MCF 10A (cell line): ENCODE results near the gene MOSPD3. TPM values are rescaled to one million over a fixed set of nuclear protein-coding genes. Genes with fewer than 3 reads are reported as not detected.

ENCODE experiments used
- BruUV-seq: library from RNA; stranded (reverse); fragments of 400-500 nt; replicated peaks from 2 replicates; lab custom pipeline; 2021; lab: Mats Ljungman, UMichigan
- CTCF ChIA-PET: fragments of 300-600 bp; sonication (Branson Sonifier 250); formaldehyde crosslinking; extraction: SDS; loops from one replicate; lab custom pipeline; 2021; ENCODE audit warnings: antibody characterized with exemption, inconsistent platforms; lab: Yijun Ruan, JAX
- POLR2A ChIA-PET: fragments of 300-600, 350-650 bp; sonication (Branson Sonifier 250); formaldehyde crosslinking; extraction: SDS; loops from one replicate; lab custom pipeline; 2020; ENCODE audit warnings: antibody characterized with exemption, inconsistent platforms; lab: Yijun Ruan, JAX
- DNase-seq: peaks from one replicate; pipeline ENCODE4 v3.0.0-alpha.2; 2018; ENCODE audit not compliant: unreplicated experiment
- H3K27ac Mint-ChIP-seq: one replicate; pipeline ENCODE4 v1.8.0; 2022; ENCODE audit warnings: mild to moderate bottlenecking, low read depth, mixed read lengths; ENCODE audit not compliant: unreplicated experiment
- H3K27me3 Mint-ChIP-seq: one replicate; pipeline ENCODE4 v1.8.0; 2022; ENCODE audit warnings: mixed read lengths; ENCODE audit not compliant: insufficient read depth, unreplicated experiment
- H3K36me3 Mint-ChIP-seq: one replicate; pipeline ENCODE4 v1.8.0; 2022; ENCODE audit warnings: mild to moderate bottlenecking, moderate library complexity, mixed read lengths; ENCODE audit not compliant: insufficient read depth, unreplicated experiment
- H3K4me1 Mint-ChIP-seq: one replicate; pipeline ENCODE4 v1.8.0; 2022; ENCODE audit warnings: mixed read lengths; ENCODE audit not compliant: insufficient read depth, unreplicated experiment
- H3K4me3 Mint-ChIP-seq: one replicate; pipeline ENCODE4 v1.8.0; 2022; ENCODE audit warnings: mild to moderate bottlenecking, moderate library complexity, mixed read lengths; ENCODE audit not compliant: unreplicated experiment
- H3K9me3 Mint-ChIP-seq: one replicate; pipeline ENCODE4 v1.8.0; 2022; ENCODE audit warnings: mixed read lengths; ENCODE audit not compliant: unreplicated experiment
- CTCF ChIP-seq: fragments of 200-600 bp; IDR thresholded peaks from one replicate; pipeline ENCODE4 v1.8.0; 2022; ENCODE audit warnings: antibody characterized with exemption, mild to moderate bottlenecking; ENCODE audit not compliant: unreplicated experiment
- intact Hi-C: fragments of 100-400 bp; cut with micrococcal nuclease; formaldehyde crosslinking; loops from 2 replicates; pipeline ENCODE4 v1.14.1; 2022
- total RNA-seq: library from RNA; stranded (reverse); gene quantifications from 2 replicates; pipeline ENCODE4 v1.2.3, GENCODE V29; 2022

MOSPD3 gene
- total RNA-seq, 1 experiment from 2014 or later, result 7.4 TPM

- BruUV-seq, result no TSS peak
- Mint-ChIP-seq H3K36me3 (peaks cover 7% of the 10 kb centered on the region), H3K4me1 (no peaks in the 10 kb centered on the region), H3K27me3 (peaks cover 17% of the 10 kb centered on the region), H3K27ac (no peak overlapping the region), H3K9me3 (no peaks in the 10 kb centered on the region), H3K4me3 (no peak overlapping the region)
- TF ChIP-seq CTCF, result no peak
- intact Hi-C loops, result no loop called here
- ChIA-PET CTCF (interaction anchor here (0.6 kb wide), 1 partner anchor 161 kb away, joined by 3 read pairs; no protein-coding TSS in a partner anchor), POLR2A (interaction anchor here (0.7 kb wide), 1 partner anchor 60 kb away, joined by 3 read pairs; no protein-coding TSS in a partner anchor)
- no peak for DNase-seq
Measured at GRCh38 chr7:100630066-100630465, 17.7 kb downstream of the MOSPD3 start.

GRCh38 chr7:100632951-100633717 is 20.8 kb downstream of the MOSPD3 start:
- H3K4me1 Mint-ChIP-seq, result no peaks in the 10 kb centered on the region
- no peak for DNase-seq
- H3K27me3 Mint-ChIP-seq, result peaks cover 29% of the 10 kb centered on the region
- no peaks in the 10 kb centered on the region for H3K9me3 Mint-ChIP-seq
- intact Hi-C loops, result no loop called here
- no peak overlapping the region for H3K27ac Mint-ChIP-seq
- no TSS peak for BruUV-seq
- POLR2A ChIA-PET, result no interaction called here
- H3K36me3 Mint-ChIP-seq, result peaks cover 13% of the 10 kb centered on the region
- H3K4me3 Mint-ChIP-seq, result no peak overlapping the region
- TF ChIP-seq CTCF, result no peak
- CTCF ChIA-PET, result interaction anchor here (0.7 kb wide), 2 partner anchors 20 to 43 kb away, joined by 4 to 5 read pairs; no protein-coding TSS in a partner anchor

GRCh38 chr7:100639995-100640516 is 27.7 kb downstream of the MOSPD3 start:
- H3K27ac Mint-ChIP-seq, result no peak overlapping the region
- BruUV-seq, result no TSS peak
- peaks cover 17% of the 10 kb centered on the region for H3K27me3 Mint-ChIP-seq
- intact Hi-C loops, result no loop called here
- TF ChIP-seq CTCF, result no peak
- ChIA-PET CTCF (no interaction called here), POLR2A (no interaction called here)
- no peak for DNase-seq
- no peak overlapping the region for H3K4me3 Mint-ChIP-seq
- H3K9me3 Mint-ChIP-seq, result no peaks in the 10 kb centered on the region
- no peaks in the 10 kb centered on the region for H3K4me1 Mint-ChIP-seq
- H3K36me3 Mint-ChIP-seq, result peaks cover 7% of the 10 kb centered on the region

GRCh38 chr7:100640517-100641440 is 28.4 kb downstream of the MOSPD3 start:
- BruUV-seq, result no TSS peak
- no peak for DNase-seq
- TF ChIP-seq CTCF, result no peak

More at GRCh38 chr7:100640517-100641440, 28.4 kb downstream of the MOSPD3 start:
- H3K9me3 Mint-ChIP-seq, result no peaks in the 10 kb centered on the region
- H3K36me3 Mint-ChIP-seq, result peaks cover 7% of the 10 kb centered on the region
- intact Hi-C loops, result no loop called here
- no peaks in the 10 kb centered on the region for H3K4me1 Mint-ChIP-seq
- CTCF ChIA-PET, result no interaction called here
- H3K27ac Mint-ChIP-seq, result no peak overlapping the region
- H3K4me3 Mint-ChIP-seq, result no peak overlapping the region
- POLR2A ChIA-PET, result no interaction called here
- peaks cover 23% of the 10 kb centered on the region for H3K27me3 Mint-ChIP-seq
